ENCODE results near the gene THBS2.

Gene THBS2

GRCh38 chr6:169233832-169234231, 19.8 kb downstream of the THBS2 start:
- Histone ChIP-seq H3K9ac (no peak overlapping the region), H3K36me3 (no peaks in the 10 kb centered on the region), H3K27me3 (no peaks in the 10 kb centered on the region)

GRCh38 chr6:169233181-169233580, 20.5 kb downstream of the THBS2 start:
- Histone ChIP-seq H3K27ac (no peak overlapping the region), H4K20me1 (no peaks in the 10 kb centered on the region), H3K9ac (no peak overlapping the region), H3K27me3 (no peaks in the 10 kb centered on the region), H3K36me3 (no peaks in the 10 kb centered on the region), H3K9me3 (replicated peaks in 1 of 11) (peaks cover 23 to 45% (median 33%) of the 10 kb centered on the region in 11 experiments), H3K4me2 (no peak overlapping the region), H3K4me3 (no peak overlapping the region), H3K4me1 (no peaks in the 10 kb centered on the region)
- TF ChIP-seq Cebpa-rat (IDR thresholded peaks at IDR 0.05): no peak

More at GRCh38 chr6:169233832-169234231, 19.8 kb downstream of the THBS2 start:
- Histone ChIP-seq H3K27ac (no peak overlapping the region), H3K9me3 (replicated peaks in 1 of 11) (peaks cover 23 to 45% (median 33%) of the 10 kb centered on the region in 11 experiments), H3K4me2 (no peak overlapping the region), H4K20me1 (no peaks in the 10 kb centered on the region), H3K4me3 (no peak overlapping the region), H3K4me1 (no peaks in the 10 kb centered on the region)
- TF ChIP-seq Cebpa-rat (IDR thresholded peaks at IDR 0.05): no peak

- Histone ChIP-seq H3K4me2 (no peak overlapping the region), H3K27me3 (no peaks in the 10 kb centered on the region), H3K4me1 (no peaks in the 10 kb centered on the region), H3K4me3 (no peak overlapping the region), H3K27ac (no peak overlapping the region), H3K36me3 (no peaks in the 10 kb centered on the region), H4K20me1 (no peaks in the 10 kb centered on the region), H3K9ac (no peak overlapping the region), H3K9me3 (replicated peaks in 1 of 11) (peaks cover 23 to 45% (median 33%) of the 10 kb centered on the region in 11 experiments)
- no peak for TF ChIP-seq Cebpa-rat (IDR thresholded peaks at IDR 0.05)
Measured at GRCh38 chr6:169232507-169232931, 21.1 kb downstream of the THBS2 start.

GRCh38 chr6:169231790-169232506, 21.7 kb downstream of the THBS2 start:
- Histone ChIP-seq H3K27ac (no peak overlapping the region), H3K9ac (no peak overlapping the region), H3K4me3 (no peak overlapping the region), H3K36me3 (no peaks in the 10 kb centered on the region), H3K27me3 (no peaks in the 10 kb centered on the region), H3K4me2 (no peak overlapping the region), H3K9me3 (replicated peaks in 1 of 11) (peaks cover 23 to 45% (median 33%) of the 10 kb centered on the region in 11 experiments), H4K20me1 (no peaks in the 10 kb centered on the region), H3K4me1 (no peaks in the 10 kb centered on the region)
- TF ChIP-seq Cebpa-rat (IDR thresholded peaks at IDR 0.05): no peak

GRCh38 chr6:169230946-169231789, 22.5 kb downstream of the THBS2 start:
- no peaks in the 10 kb centered on the region for H3K27me3 ChIP-seq
- TF ChIP-seq Cebpa-rat (IDR thresholded peaks at IDR 0.05): no peak
- H3K9ac ChIP-seq: no peak overlapping the region
- H4K20me1 ChIP-seq: no peaks in the 10 kb centered on the region
- no peak overlapping the region for H3K4me3 ChIP-seq
- H3K36me3 ChIP-seq: no peaks in the 10 kb centered on the region
- H3K4me2 ChIP-seq: no peak overlapping the region
- no peak overlapping the region for H3K27ac ChIP-seq
- peaks cover 23 to 45% (median 33%) of the 10 kb centered on the region in 11 experiments for H3K9me3 ChIP-seq (replicated peaks in 1 of 11)
- no peaks in the 10 kb centered on the region for H3K4me1 ChIP-seq

GRCh38 chr6:169230322-169230665, 23.4 kb downstream of the THBS2 start:
- no peaks in the 10 kb centered on the region for H4K20me1 ChIP-seq
- H3K9me3 ChIP-seq (replicated peaks in 1 of 11): peaks cover 23 to 41% (median 31%) of the 10 kb centered on the region in 11 experiments
- no peak overlapping the region for H3K4me2 ChIP-seq
- no peak overlapping the region for H3K27ac ChIP-seq
- H3K36me3 ChIP-seq: no peaks in the 10 kb centered on the region
- H3K4me1 ChIP-seq: no peaks in the 10 kb centered on the region
- TF ChIP-seq Cebpa-rat (IDR thresholded peaks at IDR 0.05): no peak
- H3K4me3 ChIP-seq: no peak overlapping the region
- no peaks in the 10 kb centered on the region for H3K27me3 ChIP-seq
- no peak overlapping the region for H3K9ac ChIP-seq

GRCh38 chr6:169229615-169230321, 23.9 kb downstream of the THBS2 start:
- Histone ChIP-seq H4K20me1 (no peaks in the 10 kb centered on the region), H3K9me3 (replicated peaks in 1 of 11) (peaks cover 22 to 38% (median 29%) of the 10 kb centered on the region in 11 experiments), H3K27me3 (no peaks in the 10 kb centered on the region), H3K36me3 (no peaks in the 10 kb centered on the region), H3K4me1 (no peaks in the 10 kb centered on the region), H3K9ac (no peak overlapping the region), H3K27ac (no peak overlapping the region), H3K4me2 (no peak overlapping the region), H3K4me3 (no peak overlapping the region)
- TF ChIP-seq Cebpa-rat (IDR thresholded peaks at IDR 0.05): no peak

- no peaks in the 10 kb centered on the region for H3K4me1 ChIP-seq
- no peaks in the 10 kb centered on the region for H3K36me3 ChIP-seq
- no peak overlapping the region for H3K4me2 ChIP-seq
- H3K4me3 ChIP-seq: no peak overlapping the region
- no peaks in the 10 kb centered on the region for H4K20me1 ChIP-seq
- no peak for TF ChIP-seq Cebpa-rat (IDR thresholded peaks at IDR 0.05)
- no peak overlapping the region for H3K27ac ChIP-seq
- no peaks in the 10 kb centered on the region for H3K27me3 ChIP-seq
- no peak overlapping the region for H3K9ac ChIP-seq
- H3K9me3 ChIP-seq (replicated peaks in 1 of 11): peaks cover 6 to 30% (median 17%) of the 10 kb centered on the region in 11 experiments
Measured at GRCh38 chr6:169227116-169227515, 26.5 kb downstream of the THBS2 start.

- Histone ChIP-seq H3K27me3 (no peaks in the 10 kb centered on the region), H3K36me3 (no peaks in the 10 kb centered on the region), H3K4me1 (no peaks in the 10 kb centered on the region), H3K4me3 (no peak overlapping the region), H3K4me2 (no peak overlapping the region), H3K9ac (no peak overlapping the region), H4K20me1 (no peaks in the 10 kb centered on the region), H3K27ac (no peak overlapping the region), H3K9me3 (replicated peaks in 1 of 11) (peaks cover 16 to 32% (median 21%) of the 10 kb centered on the region in 11 experiments)
- no peak for TF ChIP-seq Cebpa-rat (IDR thresholded peaks at IDR 0.05)
Measured at GRCh38 chr6:169225887-169226286, 27.8 kb downstream of the THBS2 start.
